Neuronal stem cell (in vitro differentiated cells): ENCODE results near the gene GPR162.

Experiments
- DNase-seq: peaks from one replicate; pipeline ENCODE4 v3.0.0-alpha.2; 2013; ENCODE audit warnings: low spot score
- H2AFZ ChIP-seq: one replicate; pipeline ENCODE4 v1.6.1; 2013; ENCODE audit warnings: mild to moderate bottlenecking, low read length, inconsistent platforms
- H2AK5ac ChIP-seq: 2 replicates; pipeline ENCODE4 v1.6.1; 2013; ENCODE audit warnings: low read depth, mild to moderate bottlenecking, inconsistent platforms, low read length, moderate library complexity, mixed read lengths
- H2BK120ac ChIP-seq: 2 replicates; pipeline ENCODE4 v1.6.1; 2013; ENCODE audit warnings: low read depth, mild to moderate bottlenecking, inconsistent platforms, low read length, moderate library complexity, mixed read lengths
- H2BK12ac ChIP-seq: one replicate; pipeline ENCODE4 v1.6.1; 2013; ENCODE audit warnings: low read length, inconsistent platforms
- H2BK15ac ChIP-seq: 2 replicates; pipeline ENCODE4 v1.6.1; 2013; ENCODE audit warnings: mild to moderate bottlenecking, low read length, inconsistent platforms, mixed read lengths
- H2BK5ac ChIP-seq: one replicate; pipeline ENCODE4 v1.6.1; 2013; ENCODE audit warnings: inconsistent platforms, mild to moderate bottlenecking, low read length, moderate library complexity
- H3K14ac ChIP-seq: one replicate; pipeline ENCODE4 v1.6.1; 2013; ENCODE audit warnings: low read length, inconsistent platforms
- H3K18ac ChIP-seq: 2 replicates; pipeline ENCODE4 v1.6.1; 2013; ENCODE audit warnings: low read length, inconsistent platforms
- H3K23ac ChIP-seq: 2 replicates; pipeline ENCODE4 v1.6.1; 2013; ENCODE audit warnings: low read depth, mild to moderate bottlenecking, mixed read lengths, low read length, inconsistent platforms; ENCODE audit not compliant: poor library complexity
- H3K27ac ChIP-seq: replicated peaks from 3 replicates; pipeline ENCODE4 v1.5.1; 2013; ENCODE audit warnings: low read length, inconsistent platforms
- H3K27me3 ChIP-seq, 3 experiments: 2 replicates each; pipeline ENCODE4 v1.6.1; 2013; ENCODE audit warnings: low read length in 3 of 3, mild to moderate bottlenecking in 2 of 3, inconsistent platforms in 1 of 3, low read depth in 1 of 3, mixed read lengths in 1 of 3, moderate library complexity in 1 of 3; ENCODE audit not compliant: control insufficient read depth in 3 of 3, insufficient read depth in 3 of 3
- H3K36me3 ChIP-seq, 2 donors: replicated peaks in 1 of 2; 2 replicates each; pipeline ENCODE4 v1.6.1; 2013; ENCODE audit warnings: low read length in 2 of 2; ENCODE audit not compliant: control insufficient read depth in 2 of 2, insufficient read depth in 2 of 2
- H3K4ac ChIP-seq: 2 replicates; pipeline ENCODE4 v1.6.1; 2013; ENCODE audit warnings: inconsistent platforms, mild to moderate bottlenecking, low read length, moderate library complexity
- H3K4me1 ChIP-seq, 2 donors: 1 replicate in 1 of 2; 2 replicates in 1 of 2; pipeline ENCODE4 v1.6.1; 2013; ENCODE audit warnings: low read length in 2 of 2, low read depth in 1 of 2; ENCODE audit not compliant: control insufficient read depth in 2 of 2, insufficient read depth in 1 of 2
- H3K4me2 ChIP-seq: one replicate; pipeline ENCODE4 v1.6.1; 2013; ENCODE audit warnings: mild to moderate bottlenecking, low read length, inconsistent platforms; ENCODE audit not compliant: insufficient read depth, poor library complexity, severe bottlenecking
- H3K4me3 ChIP-seq, 2 donors: 2 replicates each; pipeline ENCODE4 v1.5.1; 2013; ENCODE audit warnings: low read length in 2 of 2, mild to moderate bottlenecking in 2 of 2, inconsistent platforms in 1 of 2, moderate library complexity in 1 of 2
- H3K79me1 ChIP-seq: one replicate; pipeline ENCODE4 v1.6.1; 2013; ENCODE audit warnings: low read depth, mild to moderate bottlenecking, inconsistent platforms, low read length, moderate library complexity
- H3K9ac ChIP-seq: one replicate; pipeline ENCODE4 v1.6.1; 2013; ENCODE audit warnings: mild to moderate bottlenecking, low read depth, low read length, inconsistent platforms; ENCODE audit not compliant: poor library complexity
- H3K9me3 ChIP-seq, 2 donors: replicated peaks in 1 of 2; 2 replicates each; pipeline versions ENCODE3 to v1.6.1; 2013; ENCODE audit warnings: low read length in 2 of 2, mild to moderate bottlenecking in 2 of 2, inconsistent platforms in 1 of 2, low read depth in 1 of 2, mixed read lengths in 1 of 2, moderate library complexity in 1 of 2; ENCODE audit not compliant: control insufficient read depth in 2 of 2, insufficient read depth in 1 of 2
- H4K8ac ChIP-seq: one replicate; pipeline ENCODE4 v1.6.1; 2013; ENCODE audit warnings: low read depth, mild to moderate bottlenecking, inconsistent platforms, low read length, moderate library complexity
- H4K91ac ChIP-seq: one replicate; pipeline ENCODE4 v1.6.1; 2013; ENCODE audit warnings: low read length, low read depth, mild to moderate bottlenecking, inconsistent platforms; ENCODE audit not compliant: poor library complexity
- WGBS, 2 donors: extraction: QIAGEN DNeasy Blood & Tissue Kit; methylation state at CpG; one replicate each; pipeline ENCODE4 v1.1.7; 2013; ENCODE audit warnings: missing lambda C conversion rate in 2 of 2, mixed read lengths in 1 of 2; ENCODE audit not compliant: insufficient read length in 2 of 2, insufficient replicate concordance in 1 of 2; ENCODE audit errors: extremely low coverage in 2 of 2; 5-methylcytosine and 5-hydroxymethylcytosine counted together

The GPR162 gene

GRCh38 chr12:6823182-6824084 is 1.8 kb downstream of the GPR162 start:
- H2BK5ac ChIP-seq: peak overlapping the region; percentile 33
- H3K27me3 ChIP-seq: no peaks in the 10 kb centered on the region
- no CpG with 5 or more reads among the region's 12 CpGs for WGBS, 2 donors
- peak overlapping the region; percentile 72 for H2AK5ac ChIP-seq
- peaks cover 39 to 54% of the 10 kb centered on the region in 2 donors for H3K4me1 ChIP-seq
- no peak overlapping the region for H3K4me2 ChIP-seq
- H3K23ac ChIP-seq: peak overlapping the region; percentile 82
- no peak overlapping the region for H3K4me3 ChIP-seq
- H2BK12ac ChIP-seq: no peak overlapping the region
- peaks cover 0 to 5% of the 10 kb centered on the region in 2 donors for H3K36me3 ChIP-seq
- H3K14ac ChIP-seq: no peak overlapping the region
- peak overlapping the region; percentile 21 for H3K18ac ChIP-seq
- H3K4ac ChIP-seq: no peak overlapping the region
- H3K27ac ChIP-seq: no peak overlapping the region
- no peak overlapping the region for H4K91ac ChIP-seq
- no peak for DNase-seq
- peak overlapping the region; percentile 77 for H2BK15ac ChIP-seq
- H2AFZ ChIP-seq: no peak overlapping the region
- H2BK120ac ChIP-seq: no peak overlapping the region
- peaks cover 10% of the 10 kb centered on the region for H3K79me1 ChIP-seq
- no peak overlapping the region for H4K8ac ChIP-seq
- H3K9ac ChIP-seq: no peak overlapping the region
- peaks cover 0 to 3% of the 10 kb centered on the region in 2 donors for H3K9me3 ChIP-seq

GRCh38 chr12:6824085-6824775 is 2.6 kb downstream of the GPR162 start:
- H2AK5ac ChIP-seq: peak overlapping the region; percentile 43
- H3K4me1 ChIP-seq: peaks cover 33 to 47% of the 10 kb centered on the region in 2 donors
- no peaks in the 10 kb centered on the region for H3K27me3 ChIP-seq
- no peak overlapping the region for H3K4me2 ChIP-seq
- no peak overlapping the region for H3K27ac ChIP-seq
- peak overlapping the region; percentile 82 for H3K23ac ChIP-seq
- no peak overlapping the region for H2AFZ ChIP-seq
- no peak overlapping the region for H3K9ac ChIP-seq
- H3K14ac ChIP-seq: no peak overlapping the region
- no peak overlapping the region for H2BK120ac ChIP-seq
- H4K8ac ChIP-seq: no peak overlapping the region
- peak overlapping the region; percentile 33 for H2BK5ac ChIP-seq
- no peak overlapping the region for H3K4ac ChIP-seq
- no CpG with 5 or more reads among the region's 37 CpGs for WGBS, 2 donors
- peaks cover 0 to 3% of the 10 kb centered on the region in 2 donors for H3K9me3 ChIP-seq
- no peak overlapping the region for H4K91ac ChIP-seq
- H3K36me3 ChIP-seq: peaks cover 0 to 5% of the 10 kb centered on the region in 2 donors
- peak overlapping the region; percentile 21 for H3K18ac ChIP-seq
- no peak overlapping the region for H2BK12ac ChIP-seq
- H3K79me1 ChIP-seq: peaks cover 16% of the 10 kb centered on the region
- peak overlapping the region; percentile 41 for H2BK15ac ChIP-seq
- no peak for DNase-seq
- H3K4me3 ChIP-seq: no peak overlapping the region

- H3K27ac ChIP-seq: no peak overlapping the region
- no peak overlapping the region for H4K91ac ChIP-seq
- no peak overlapping the region for H4K8ac ChIP-seq
- H3K14ac ChIP-seq: peak overlapping the region; percentile 94
- no peaks in the 10 kb centered on the region for H3K27me3 ChIP-seq
- no peak overlapping the region for H3K4me3 ChIP-seq
- no peak overlapping the region for H2AFZ ChIP-seq
- peak overlapping the region; percentile 79 for H2BK120ac ChIP-seq
- H3K4me1 ChIP-seq: peaks cover 31 to 43% of the 10 kb centered on the region in 2 donors
- H3K36me3 ChIP-seq: peaks cover 3 to 6% of the 10 kb centered on the region in 2 donors
- no peak overlapping the region for H3K9ac ChIP-seq
- no CpG with 5 or more reads among the region's 12 CpGs for WGBS, 2 donors
- H2AK5ac ChIP-seq: peak overlapping the region; percentile 96
- H3K18ac ChIP-seq: peak overlapping the region; percentile 88
- H3K9me3 ChIP-seq: peaks cover 0 to 3% of the 10 kb centered on the region in 2 donors
- H3K79me1 ChIP-seq: peaks cover 20% of the 10 kb centered on the region
- peak overlapping the region; percentile 66 for H3K23ac ChIP-seq
- no peak overlapping the region for H3K4ac ChIP-seq
- no peak overlapping the region for H3K4me2 ChIP-seq
- H2BK15ac ChIP-seq: no peak overlapping the region
- no peak overlapping the region for H2BK5ac ChIP-seq
- H2BK12ac ChIP-seq: peak overlapping the region; percentile 59
- no peak for DNase-seq
Observed at GRCh38 chr12:6824901-6825381, 3.3 kb downstream of the GPR162 start.
